ENCODE data around the gene HOXB13.
"Not testable (repeated sequence)": the region's sequence is repeated elsewhere in the genome, so short reads cannot be mapped to it uniquely, and the experiment has no call there.

The HOXB13 gene

GRCh38 chr17:48726114-48726915 is 2.2 kb downstream of the HOXB13 start:
- no peak for DNase-seq

GRCh38 chr17:48725288-48726064 is 3.1 kb downstream of the HOXB13 start:
- DNase-seq = no peak

GRCh38 chr17:48725004-48725287 is 3.6 kb downstream of the HOXB13 start:
- DNase-seq = no peak

- DNase-seq = peak; percentile 6 to 45
These were observed 4.1 kb downstream of the HOXB13 start for GRCh38 chr17:48724251-48725003.

- DNase-seq = no peak
These were observed 4.9 kb downstream of the HOXB13 start for GRCh38 chr17:48723423-48724250.

- DNase-seq = no peak
These were observed 5.6 kb downstream of the HOXB13 start, which contains the start of gene PRAC2 for GRCh38 chr17:48722915-48723422. TSS of gene PRAC2 (plus strand) at chr17:48723185. CDS start at chr17:48724411, 1,226 bp downstream.

- DNase-seq = no peak
These were observed 6.2 kb downstream of the HOXB13 start, which contains the start of gene PRAC1 for GRCh38 chr17:48722201-48722907. TSS of gene PRAC1 (minus strand) at chr17:48722518. CDS start at chr17:48722392, 126 bp downstream.

- no peak for DNase-seq
These were observed 7.5 kb downstream of the HOXB13 start for GRCh38 chr17:48721009-48721402.

- DNase-seq = no peak
These were observed 8.1 kb downstream of the HOXB13 start for GRCh38 chr17:48720266-48721008.

GRCh38 chr17:48719642-48720265 is 8.8 kb downstream of the HOXB13 start:
- no peak for DNase-seq

GRCh38 chr17:48718761-48719641 is 9.5 kb downstream of the HOXB13 start:
- DNase-seq = no peak

- DNase-seq = no peak
These were observed 10.3 kb downstream of the HOXB13 start for GRCh38 chr17:48718227-48718760.

GRCh38 chr17:48717367-48718226 is 11.0 kb downstream of the HOXB13 start:
- no peak for DNase-seq

GRCh38 chr17:48716549-48716948 is 12.0 kb downstream of the HOXB13 start:
- DNase-seq = not testable (repeated sequence)

GRCh38 chr17:48715496-48716399 is 12.8 kb downstream of the HOXB13 start:
- no peak for DNase-seq

GRCh38 chr17:48711128-48711527 is 17.4 kb downstream of the HOXB13 start:
- DNase-seq = no peak
